H1 (cell line): ENCODE data around the gene CBLN3. TPM values are rescaled to one million over a fixed set of nuclear protein-coding genes. Genes with fewer than 3 reads are reported as not detected.

Source experiments
- CTCF ChIA-PET: fragments of 300-600 bp; sonication (Branson Sonifier 250); formaldehyde crosslinking; loops from one replicate; lab custom pipeline; 2021; ENCODE audit not compliant: partially characterized antibody; lab: Charles Lee
- POLR2A ChIA-PET: fragments of 300-600 bp; sonication (Branson Sonifier 250); formaldehyde crosslinking; loops from one replicate; lab custom pipeline; 2021; ENCODE audit warnings: inconsistent platforms; ENCODE audit not compliant: partially characterized antibody; lab: Charles Lee
- DNase-seq, 2 experiments: peaks; one replicate each; pipeline versions ENCODE4 v3.0.0 to v3.0.0-alpha.2; 2010 to 2022; ENCODE audit warnings: low spot score in 2 of 2, low read depth in 1 of 2, mixed read lengths in 1 of 2
- FAIRE-seq: peaks from 2 replicates; lab custom pipeline; 2011; peaks lifted over from hg19 to GRCh38; lab: Jason Lieb, UNC
- H2AFZ ChIP-seq: 2 replicates; pipeline ENCODE4 v1.8.1; 2012; ENCODE audit warnings: low read length, inconsistent platforms
- H2AK5ac ChIP-seq: 2 replicates; pipeline ENCODE4 v1.6.1; 2013; ENCODE audit warnings: low read depth, low read length
- H2BK120ac ChIP-seq: replicated peaks from 2 replicates; pipeline ENCODE3; 2013; ENCODE audit warnings: low read depth, low read length, inconsistent platforms
- H2BK12ac ChIP-seq: 2 replicates; pipeline ENCODE4 v1.6.1; 2013; ENCODE audit warnings: low read depth, low read length
- H2BK15ac ChIP-seq: 2 replicates; pipeline ENCODE4 v1.6.1; 2013; ENCODE audit warnings: low read length
- H2BK20ac ChIP-seq: 2 replicates; pipeline ENCODE4 v1.6.1; 2013; ENCODE audit warnings: low read length
- H2BK5ac ChIP-seq: 2 replicates; pipeline ENCODE4 v1.6.1; 2013; ENCODE audit warnings: low read depth, low read length
- H3K14ac ChIP-seq: 2 replicates; pipeline ENCODE4 v1.6.1; 2013; ENCODE audit warnings: inconsistent platforms; ENCODE audit not compliant: insufficient read length
- H3K18ac ChIP-seq: 2 replicates; pipeline ENCODE4 v1.6.1; 2013; ENCODE audit warnings: low read length; ENCODE audit errors: extremely low read depth
- H3K23ac ChIP-seq: 2 replicates; pipeline ENCODE4 v1.6.1; 2013; ENCODE audit warnings: inconsistent platforms; ENCODE audit not compliant: insufficient read length
- H3K23me2 ChIP-seq: 2 replicates; pipeline ENCODE4 v1.6.1; 2013; ENCODE audit warnings: low read depth, low read length
- H3K27ac ChIP-seq: 2 replicates; pipeline ENCODE4 v1.6.1; 2011; ENCODE audit warnings: low read depth, low read length, inconsistent platforms
- H3K27me3 ChIP-seq, 4 experiments: replicated peaks in 1 of 4; 1 replicate in 1 of 4; 2 replicates in 3 of 4; pipeline versions ENCODE4 v1.6.1 to v1.8.1; 2011 to 2013; ENCODE audit warnings: low read length in 3 of 4, mild to moderate bottlenecking in 3 of 4, inconsistent platforms in 2 of 4, mixed read lengths in 2 of 4, moderate library complexity in 1 of 4; ENCODE audit not compliant: control insufficient read depth in 3 of 4, insufficient read depth in 3 of 4; ENCODE audit errors: extremely low read depth in 1 of 4
- H3K36me3 ChIP-seq, 4 experiments: 2 replicates each; pipeline versions ENCODE4 v1.6.1 to v1.8.1; 2011 to 2013; ENCODE audit warnings: mild to moderate bottlenecking in 4 of 4, low read length in 3 of 4, moderate library complexity in 2 of 4, control low read depth in 1 of 4, inconsistent platforms in 1 of 4; ENCODE audit not compliant: insufficient read depth in 4 of 4, control insufficient read depth in 2 of 4
- H3K4ac ChIP-seq: replicated peaks from 2 replicates; pipeline ENCODE3; 2013; ENCODE audit warnings: low read length, low read depth, mixed read lengths, inconsistent platforms; ENCODE audit not compliant: insufficient read length
- H3K4me1 ChIP-seq, 4 experiments: replicated peaks in 1 of 4; 1 replicate in 1 of 4; 2 replicates in 3 of 4; pipeline versions ENCODE4 v1.6.1 to v1.8.1; 2011 to 2013; ENCODE audit warnings: low read length in 3 of 4, inconsistent platforms in 2 of 4, mixed read lengths in 1 of 4; ENCODE audit not compliant: insufficient read depth in 4 of 4, control insufficient read depth in 3 of 4
- H3K4me2 ChIP-seq, 2 experiments: 2 replicates each; pipeline versions ENCODE4 v1.6.1 to v1.8.1; 2011 to 2013; ENCODE audit warnings: low read depth in 2 of 2, low read length in 2 of 2, control low read depth in 1 of 2, inconsistent platforms in 1 of 2, mild to moderate bottlenecking in 1 of 2; ENCODE audit not compliant: insufficient read depth in 1 of 2
- H3K4me3 ChIP-seq, 4 experiments: fragments of 200-600, 300-600 bp in 1 of 4; sonication (generic), shearing (Covaris generic), sonication (Bioruptor Twin) in 1 of 4; 2 replicates each; pipeline versions ENCODE4 v1.5.1 to v1.8.1; 2011 to 2016; ENCODE audit warnings: low read length in 4 of 4, low read depth in 3 of 4, control low read depth in 2 of 4, inconsistent platforms in 2 of 4, mild to moderate bottlenecking in 2 of 4, mixed read lengths in 1 of 4, moderate library complexity in 1 of 4; ENCODE audit not compliant: insufficient read depth in 2 of 4; ENCODE audit errors: extremely low read depth in 1 of 4
- H3K56ac ChIP-seq: replicated peaks from 2 replicates; pipeline ENCODE3; 2013; ENCODE audit warnings: low read depth, mild to moderate bottlenecking, mixed read lengths, low read length, inconsistent platforms; ENCODE audit not compliant: insufficient read length
- H3K79me1 ChIP-seq: 2 replicates; pipeline ENCODE4 v1.6.1; 2013; ENCODE audit warnings: low read depth, low read length, control low read depth
- H3K79me2 ChIP-seq, 2 experiments: 2 replicates each; pipeline versions ENCODE4 v1.6.1 to v1.8.1; 2012 to 2013; ENCODE audit warnings: low read length in 2 of 2, mild to moderate bottlenecking in 2 of 2, inconsistent platforms in 1 of 2; ENCODE audit not compliant: insufficient read depth in 2 of 2, control insufficient read depth in 1 of 2
- H3K9ac ChIP-seq, 4 experiments: replicated peaks in 1 of 4; 1 replicate in 1 of 4; 2 replicates in 3 of 4; pipeline versions ENCODE4 v1.6.1 to v1.8.1; 2011 to 2013; ENCODE audit warnings: low read depth in 3 of 4, low read length in 3 of 4, control low read depth in 2 of 4, mild to moderate bottlenecking in 2 of 4, moderate library complexity in 2 of 4, inconsistent platforms in 1 of 4; ENCODE audit errors: extremely low read depth in 1 of 4
- H3K9me3 ChIP-seq, 2 experiments: 2 replicates each; pipeline versions ENCODE4 v1.6.1 to v1.8.1; 2012 to 2013; ENCODE audit warnings: mild to moderate bottlenecking in 2 of 2, moderate library complexity in 2 of 2, control low read depth in 1 of 2, inconsistent platforms in 1 of 2, low read depth in 1 of 2, low read length in 1 of 2, mixed read lengths in 1 of 2; ENCODE audit not compliant: insufficient read depth in 2 of 2
- H4K20me1 ChIP-seq, 2 experiments: replicated peaks in 1 of 2; 2 replicates each; pipeline versions ENCODE3 to v1.8.1; 2011 to 2013; ENCODE audit warnings: inconsistent platforms in 2 of 2, low read length in 2 of 2, mild to moderate bottlenecking in 1 of 2; ENCODE audit not compliant: insufficient read depth in 2 of 2, control insufficient read depth in 1 of 2
- H4K5ac ChIP-seq: 2 replicates; pipeline ENCODE4 v1.6.1; 2013; ENCODE audit warnings: low read length, low read depth, mixed read lengths, inconsistent platforms; ENCODE audit not compliant: insufficient read length
- H4K8ac ChIP-seq: 2 replicates; pipeline ENCODE4 v1.8.0; 2013; ENCODE audit warnings: mild to moderate bottlenecking, moderate library complexity, low read length, inconsistent platforms; ENCODE audit not compliant: insufficient read depth; ENCODE audit errors: extremely low read depth
- H4K91ac ChIP-seq: replicated peaks from 2 replicates; pipeline ENCODE3; 2013; ENCODE audit warnings: low read length, mixed read lengths, inconsistent platforms; ENCODE audit not compliant: insufficient read length
- BACH1 ChIP-seq: IDR thresholded peaks from 2 replicates; pipeline ENCODE4 v1.6.1; 2012; ENCODE audit warnings: low read length, improper control_type of control experiment
- CBX8 ChIP-seq: fragments of 300-800, 300-1000 bp; sonication (generic); IDR thresholded peaks from 2 replicates; pipeline ENCODE4 v1.7.1; 2016; ENCODE audit warnings: low read depth, low read length, borderline replicate concordance
- FOSL1 ChIP-seq: IDR thresholded peaks from 2 replicates; pipeline ENCODE4 v1.6.1; 2011; ENCODE audit warnings: mild to moderate bottlenecking, low read depth, low read length, moderate library complexity; ENCODE audit not compliant: insufficient read depth
- GABPA ChIP-seq: IDR thresholded peaks from 2 replicates; pipeline ENCODE4 v1.6.1; 2011; ENCODE audit warnings: mild to moderate bottlenecking, low read length, moderate library complexity, borderline replicate concordance; ENCODE audit not compliant: insufficient read depth
- POLR2AphosphoS5 ChIP-seq: IDR thresholded peaks from 2 replicates; pipeline ENCODE4 v1.6.1; 2011; ENCODE audit warnings: low read depth, low read length
- RFX5 ChIP-seq: IDR thresholded peaks from 2 replicates; pipeline ENCODE4 v1.6.1; 2011; ENCODE audit warnings: low read depth, low read length, improper control_type of control experiment, borderline replicate concordance
- RNF2 ChIP-seq: fragments of 200-900, 300-1000 bp; sonication (generic); IDR thresholded peaks from 2 replicates; pipeline ENCODE4 v1.7.1; 2016; ENCODE audit warnings: borderline replicate concordance, low read depth, mild to moderate bottlenecking, antibody characterized with exemption, low read length; ENCODE audit not compliant: poor library complexity, severe bottlenecking; ENCODE audit errors: missing control alignments
- SRF ChIP-seq: IDR thresholded peaks from 2 replicates; pipeline ENCODE4 v1.6.1; 2011; ENCODE audit warnings: mild to moderate bottlenecking, low read depth, low read length, moderate library complexity
- TCF12 ChIP-seq: IDR thresholded peaks from 2 replicates; pipeline ENCODE4 v1.6.1; 2011; ENCODE audit warnings: low read depth, mild to moderate bottlenecking, low read length
- WGBS, 2 experiments: shearing (Covaris generic) in 1 of 2; methylation state at CpG; one replicate each; pipeline versions ENCODE4 v1.1.6 to v1.1.7; 2013 to 2015; ENCODE audit warnings: low lambda C conversion rate in 2 of 2, mixed read lengths in 2 of 2, inconsistent platforms in 1 of 2, low coverage in 1 of 2, missing lambda C conversion rate in 1 of 2; ENCODE audit not compliant: insufficient replicate concordance in 2 of 2, insufficient coverage in 1 of 2, insufficient read length in 1 of 2; ENCODE audit errors: extremely low coverage in 1 of 2, missing lambda C conversion rate in 1 of 2; 5-methylcytosine and 5-hydroxymethylcytosine counted together
- polyA plus RNA-seq, 7 experiments: library from polyadenylated mRNA; depleted of rRNA in 3 of 7; stranded (reverse) in 5 of 7; unstranded in 2 of 7; fragments of >200 nt in 5 of 7; fragments of 200-250 nt in 2 of 7; gene quantifications; 1 replicate in 5 of 7; 2 replicates in 1 of 7; 4 replicates in 1 of 7; pipeline versions ENCODE4 v1.2.1 to v1.2.3, GENCODE V29; 2011 to 2013; ENCODE audit warnings: missing spikeins in 2 of 7, mixed read lengths in 2 of 7
- total RNA-seq: library from RNA; stranded (reverse); fragmentation: NEBNext Ultra II Directional; extraction: Animal tissue kit (Norgen Biotek cat#: 25700); gene quantifications from 2 replicates; pipeline ENCODE4 v1.2.1, GENCODE V29; 2021
- TF ChIP-seq, protein P1 (sequence below): IDR thresholded peaks from 2 replicates; pipeline ENCODE4 v1.6.1; 2012; ENCODE audit warnings: low read length, inconsistent platforms
- TF ChIP-seq, protein P2 (sequence below): IDR thresholded peaks from 2 replicates; pipeline ENCODE4 v1.6.1; 2012; ENCODE audit warnings: inconsistent platforms

Gene CBLN3
- total and polyA plus RNA-seq, 2 of the 8 experiments (the other 6 are each of a cell fraction or from before 2014, with no cell fraction given), result 0.54 to 1.00 TPM

DNA sequence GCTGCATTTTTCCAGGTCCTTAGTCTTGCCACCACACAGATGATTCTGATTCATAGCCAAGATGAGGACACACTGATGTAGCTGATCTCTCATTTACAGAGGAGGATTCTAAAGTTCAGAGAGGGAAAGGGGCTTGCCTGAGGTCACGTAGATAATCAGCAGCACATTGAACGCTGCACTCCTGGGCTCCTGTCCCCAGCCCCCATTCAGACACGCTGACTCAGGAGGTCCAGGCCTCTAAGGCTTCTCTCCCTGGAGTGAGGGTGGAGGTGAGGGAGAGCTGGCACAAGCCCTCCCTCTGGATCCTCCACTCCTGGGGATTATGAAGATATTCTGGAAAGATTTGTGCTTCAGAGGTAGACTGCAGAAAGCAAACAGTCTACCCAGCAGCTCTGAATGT lies 51.1 kb downstream of the CBLN3 start:
- no peak overlapping the region for H3K9ac ChIP-seq
- DNase-seq, result no peak
- H3K79me2 ChIP-seq, result no peaks in the 10 kb centered on the region
- H2AK5ac ChIP-seq, result no peak overlapping the region
- no peaks in the 10 kb centered on the region for H3K9me3 ChIP-seq
- H4K20me1 ChIP-seq, result no peaks in the 10 kb centered on the region
- no peak overlapping the region for H3K4me2 ChIP-seq
- H3K23me2 ChIP-seq, result peaks cover 7% of the 10 kb centered on the region; the same call in 1 of the 2 replicates
- no peak overlapping the region for H4K5ac ChIP-seq
- H3K4me3 ChIP-seq, result no peak overlapping the region
- no peak overlapping the region for H3K18ac ChIP-seq
- CTCF ChIA-PET, result interaction anchor here (0.8 to 16.4 kb wide), 14 partner anchors 8 to 58 kb away, joined by 3 to 207 read pairs (median 9); partner anchors contain the start of genes ADCY4, CBLN3, KHNYN and NFATC4
- POLR2A ChIA-PET, result interaction anchor here (1.4 to 4.7 kb wide), 10 partner anchors 8 to 40 kb away, joined by 3 to 27 read pairs (median 5); partner anchors contain the start of gene NFATC4
- no peak overlapping the region for H2AFZ ChIP-seq
- 95% methylated on average over 3 of the region's 3 CpGs; no CpG with 5 or more reads in 1 of the 2 experiments for WGBS, 2 experiments
- H3K14ac ChIP-seq, result no peak overlapping the region
- peaks cover 11 to 25% (median 13%) of the 10 kb centered on the region in 4 experiments for H3K4me1 ChIP-seq
- H3K36me3 ChIP-seq, result peaks cover 2 to 7% (median 3%) of the 10 kb centered on the region in 4 experiments; a peak in 5 of 8 replicates
- TF ChIP-seq TCF12 (no peak), GABPA (no peak), SRF (no peak), POLR2AphosphoS5 (no peak), CBX8 (no peak), RFX5 (no peak), FOSL1 (no peak), RNF2 (no peak), BACH1 (no peak)
- TF ChIP-seq, protein P1, sequence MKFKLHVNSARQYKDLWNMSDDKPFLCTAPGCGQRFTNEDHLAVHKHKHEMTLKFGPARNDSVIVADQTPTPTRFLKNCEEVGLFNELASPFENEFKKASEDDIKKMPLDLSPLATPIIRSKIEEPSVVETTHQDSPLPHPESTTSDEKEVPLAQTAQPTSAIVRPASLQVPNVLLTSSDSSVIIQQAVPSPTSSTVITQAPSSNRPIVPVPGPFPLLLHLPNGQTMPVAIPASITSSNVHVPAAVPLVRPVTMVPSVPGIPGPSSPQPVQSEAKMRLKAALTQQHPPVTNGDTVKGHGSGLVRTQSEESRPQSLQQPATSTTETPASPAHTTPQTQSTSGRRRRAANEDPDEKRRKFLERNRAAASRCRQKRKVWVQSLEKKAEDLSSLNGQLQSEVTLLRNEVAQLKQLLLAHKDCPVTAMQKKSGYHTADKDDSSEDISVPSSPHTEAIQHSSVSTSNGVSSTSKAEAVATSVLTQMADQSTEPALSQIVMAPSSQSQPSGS, result no peak
- TF ChIP-seq, protein P2, sequence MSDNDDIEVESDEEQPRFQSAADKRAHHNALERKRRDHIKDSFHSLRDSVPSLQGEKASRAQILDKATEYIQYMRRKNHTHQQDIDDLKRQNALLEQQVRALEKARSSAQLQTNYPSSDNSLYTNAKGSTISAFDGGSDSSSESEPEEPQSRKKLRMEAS, result no peak
- no peak overlapping the region; the same call in 1 of the 2 replicates for H4K8ac ChIP-seq
- H3K56ac ChIP-seq, result no peak overlapping the region
- no peak for FAIRE-seq
- no peak overlapping the region for H3K27ac ChIP-seq
- 0 out of 2 replicates have a peak overlapping the region, but pooled peaks have one; percentile 32 for H2BK5ac ChIP-seq
- no peaks in the 10 kb centered on the region for H3K79me1 ChIP-seq
- no peaks in the 10 kb centered on the region for H3K27me3 ChIP-seq
- H3K4ac ChIP-seq, result no peak overlapping the region
- H2BK120ac ChIP-seq, result no peak overlapping the region
- H2BK12ac ChIP-seq, result no peak overlapping the region
- H2BK15ac ChIP-seq, result no peak overlapping the region; the same call in 1 of the 2 replicates
- no peak overlapping the region for H3K23ac ChIP-seq
- no peak overlapping the region for H2BK20ac ChIP-seq
- H4K91ac ChIP-seq, result no peak overlapping the region
